SJSA1 (cell line): ENCODE data around the gene STOX2. TPM values are rescaled to one million over a fixed set of nuclear protein-coding genes. Genes with fewer than 3 reads are reported as not detected.

Source experiments
- DNase-seq, 2 experiments: peaks; one replicate each; pipeline ENCODE4 v3.0.0-alpha.2; 2015 to 2020; ENCODE audit warnings: low spot score in 2 of 2, low read depth in 1 of 2
- H3K27ac ChIP-seq: fragments of 250-450 bp; sonication (Bioruptor Pico); 2 replicates; pipeline ENCODE4 v1.5.1; 2020; ENCODE audit warnings: mild to moderate bottlenecking, moderate library complexity
- H3K27me3 ChIP-seq: fragments of 250-450 bp; sonication (Bioruptor Pico); replicated peaks from 2 replicates; pipeline ENCODE4 v1.5.1; 2020; ENCODE audit warnings: mild to moderate bottlenecking, moderate library complexity
- H3K36me3 ChIP-seq: fragments of 250-450 bp; sonication (Bioruptor Pico); 2 replicates; pipeline ENCODE4 v1.5.1; 2020; ENCODE audit warnings: mild to moderate bottlenecking
- H3K4me1 ChIP-seq: fragments of 250-450 bp; sonication (Bioruptor Pico); replicated peaks from 2 replicates; pipeline ENCODE4 v1.6.1; 2021; ENCODE audit warnings: mild to moderate bottlenecking
- H3K4me3 ChIP-seq: fragments of 250-450 bp; sonication (Bioruptor Pico); 2 replicates; pipeline ENCODE4 v1.5.1; 2020; ENCODE audit warnings: mild to moderate bottlenecking
- H3K9me3 ChIP-seq: fragments of 250-450 bp; sonication (Bioruptor Pico); replicated peaks from 2 replicates; pipeline ENCODE4 v1.5.1; 2020; ENCODE audit warnings: mild to moderate bottlenecking
- total RNA-seq: library from RNA; depleted of rRNA; stranded (reverse); fragments of >200 nt; shearing (Covaris generic); gene quantifications from 2 replicates; pipeline ENCODE4 v1.2.3, GENCODE V29; 2014

STOX2 gene
- total RNA-seq, 1 experiment from 2014 or later, result 0.55 TPM

- no peaks in the 10 kb centered on the region for H3K9me3 ChIP-seq
- 0 out of 2 replicates have a peak, but pooled peaks cover 3% of the 10 kb centered on the region for H3K27me3 ChIP-seq
- no peak overlapping the region for H3K4me3 ChIP-seq
- no peaks in the 10 kb centered on the region for H3K4me1 ChIP-seq
- H3K27ac ChIP-seq, result no peak overlapping the region
- no peaks in the 10 kb centered on the region for H3K36me3 ChIP-seq
- DNase-seq, result no peak
Measured at GRCh38 chr4:183966371-183966770, 61.3 kb downstream of the STOX2 start.

- Histone ChIP-seq H3K27ac (no peak overlapping the region), H3K4me1 (no peaks in the 10 kb centered on the region), H3K27me3 (0 out of 2 replicates have a peak, but pooled peaks cover 6% of the 10 kb centered on the region), H3K4me3 (no peak overlapping the region), H3K36me3 (no peaks in the 10 kb centered on the region), H3K9me3 (no peaks in the 10 kb centered on the region)
- DNase-seq, result no peak
Measured at GRCh38 chr4:183967266-183967665, 62.2 kb downstream of the STOX2 start.

GRCh38 chr4:183968502-183968901, 63.4 kb downstream of the STOX2 start:
- no peaks in the 10 kb centered on the region for H3K9me3 ChIP-seq
- DNase-seq, result no peak
- H3K27ac ChIP-seq, result no peak overlapping the region
- H3K27me3 ChIP-seq, result 0 out of 2 replicates have a peak, but pooled peaks cover 6% of the 10 kb centered on the region
- no peak overlapping the region for H3K4me3 ChIP-seq
- no peaks in the 10 kb centered on the region for H3K36me3 ChIP-seq
- no peaks in the 10 kb centered on the region for H3K4me1 ChIP-seq

- no peaks in the 10 kb centered on the region for H3K9me3 ChIP-seq
- no peak overlapping the region for H3K27ac ChIP-seq
- no peak for DNase-seq
- no peaks in the 10 kb centered on the region for H3K4me1 ChIP-seq
- 0 out of 2 replicates have a peak, but pooled peaks cover 6% of the 10 kb centered on the region for H3K27me3 ChIP-seq
- H3K4me3 ChIP-seq, result no peak overlapping the region
- no peaks in the 10 kb centered on the region for H3K36me3 ChIP-seq
Measured at GRCh38 chr4:183968931-183969330, 63.8 kb downstream of the STOX2 start.

- Histone ChIP-seq H3K9me3 (no peaks in the 10 kb centered on the region), H3K27ac (no peak overlapping the region), H3K4me3 (no peak overlapping the region), H3K4me1 (no peaks in the 10 kb centered on the region), H3K36me3 (no peaks in the 10 kb centered on the region), H3K27me3 (0 out of 2 replicates have a peak, but pooled peaks cover 6% of the 10 kb centered on the region)
- no peak for DNase-seq
Measured at GRCh38 chr4:183969596-183969995, 64.5 kb downstream of the STOX2 start.

- Histone ChIP-seq H3K27ac (no peak overlapping the region), H3K27me3 (0 out of 2 replicates have a peak, but pooled peaks cover 3% of the 10 kb centered on the region), H3K36me3 (no peaks in the 10 kb centered on the region), H3K4me1 (no peaks in the 10 kb centered on the region), H3K4me3 (no peak overlapping the region), H3K9me3 (no peaks in the 10 kb centered on the region)
- no peak for DNase-seq
Measured at GRCh38 chr4:183971929-183972490, 66.9 kb downstream of the STOX2 start.

- no peak for DNase-seq
- Histone ChIP-seq H3K27ac (no peak overlapping the region), H3K9me3 (no peaks in the 10 kb centered on the region), H3K27me3 (0 out of 2 replicates have a peak, but pooled peaks cover 7% of the 10 kb centered on the region), H3K36me3 (no peaks in the 10 kb centered on the region), H3K4me3 (no peak overlapping the region), H3K4me1 (no peaks in the 10 kb centered on the region)
Measured at GRCh38 chr4:183977707-183978106, 72.6 kb downstream of the STOX2 start.

GRCh38 chr4:183984566-183984965, 79.5 kb downstream of the STOX2 start:
- H3K27ac ChIP-seq, result no peak overlapping the region
- H3K27me3 ChIP-seq, result 0 out of 2 replicates have a peak, but pooled peaks cover 3% of the 10 kb centered on the region
- H3K9me3 ChIP-seq, result no peaks in the 10 kb centered on the region

GRCh38 chr4:183985786-183986185, 80.7 kb downstream of the STOX2 start:
- Histone ChIP-seq H3K27ac (no peak overlapping the region), H3K27me3 (0 out of 2 replicates have a peak, but pooled peaks cover 2% of the 10 kb centered on the region), H3K4me3 (no peak overlapping the region), H3K36me3 (no peaks in the 10 kb centered on the region), H3K9me3 (no peaks in the 10 kb centered on the region), H3K4me1 (peaks cover 17% of the 10 kb centered on the region)
- DNase-seq, result no peak

More at GRCh38 chr4:183984566-183984965, 79.5 kb downstream of the STOX2 start:
- peaks cover 17% of the 10 kb centered on the region for H3K4me1 ChIP-seq
- H3K4me3 ChIP-seq, result no peak overlapping the region
- DNase-seq, result no peak
- H3K36me3 ChIP-seq, result no peaks in the 10 kb centered on the region

GRCh38 chr4:183986291-183986970, 81.3 kb downstream of the STOX2 start:
- Histone ChIP-seq H3K4me1 (peaks cover 17% of the 10 kb centered on the region), H3K36me3 (no peaks in the 10 kb centered on the region), H3K4me3 (no peak overlapping the region), H3K9me3 (no peaks in the 10 kb centered on the region), H3K27me3 (no peaks in the 10 kb centered on the region), H3K27ac (no peak overlapping the region)
- no peak for DNase-seq

- no peak overlapping the region for H3K27ac ChIP-seq
- DNase-seq, result peak in 1 of 2 experiments; percentile 76
- no peaks in the 10 kb centered on the region for H3K9me3 ChIP-seq
- peaks cover 17% of the 10 kb centered on the region for H3K4me1 ChIP-seq
- H3K4me3 ChIP-seq, result peak overlapping the region; percentile 24
- no peaks in the 10 kb centered on the region for H3K36me3 ChIP-seq
- H3K27me3 ChIP-seq, result no peaks in the 10 kb centered on the region
Measured at GRCh38 chr4:183986971-183987946, 82.2 kb downstream of the STOX2 start.

GRCh38 chr4:183987987-183988392, 82.9 kb downstream of the STOX2 start:
- Histone ChIP-seq H3K4me3 (peak overlapping the region; percentile 24), H3K36me3 (no peaks in the 10 kb centered on the region), H3K27me3 (no peaks in the 10 kb centered on the region), H3K9me3 (no peaks in the 10 kb centered on the region), H3K4me1 (peaks cover 17% of the 10 kb centered on the region), H3K27ac (no peak overlapping the region)
- peak; percentile 76 to 80 for DNase-seq

GRCh38 chr4:183988874-183989273, 83.8 kb downstream of the STOX2 start:
- Histone ChIP-seq H3K4me1 (peaks cover 17% of the 10 kb centered on the region), H3K36me3 (no peaks in the 10 kb centered on the region), H3K9me3 (no peaks in the 10 kb centered on the region), H3K4me3 (no peak overlapping the region), H3K27ac (no peak overlapping the region), H3K27me3 (no peaks in the 10 kb centered on the region)
- DNase-seq, result no peak
